ENCODE data around the gene PRDM16. TPM values are rescaled to one million over a fixed set of nuclear protein-coding genes. Genes with fewer than 3 reads are reported as not detected.

Gene PRDM16
- total RNA-seq, 1 experiment from 2014 or later = 1.6 TPM

GRCh38 chr1:3337798-3338724 lies 269.1 kb downstream of the PRDM16 start (continued):
- TF ChIP-seq IRF1 (CRISPR knock-in tag; IDR thresholded peaks at IDR 0.05) (no peak), ATF2 (CRISPR knock-in tag; IDR thresholded peaks at IDR 0.05; ENCODE audit: borderline replicate concordance, low read depth) (no peak), CDX4 (CRISPR knock-in tag; IDR thresholded peaks at IDR 0.05; ENCODE audit: borderline replicate concordance) (no peak), PREB (CRISPR knock-in tag; IDR thresholded peaks at IDR 0.05; ENCODE audit: borderline replicate concordance) (no peak), KAT7 (CRISPR knock-in tag; IDR thresholded peaks at IDR 0.05; ENCODE audit: borderline replicate concordance) (no peak), FOXJ3 (CRISPR knock-in tag; IDR thresholded peaks at IDR 0.05; ENCODE audit: borderline replicate concordance) (no peak), ERG (CRISPR knock-in tag; IDR thresholded peaks at IDR 0.05) (no peak), NFYB (CRISPR knock-in tag; conservative IDR thresholded peaks at IDR 0.05; ENCODE audit: low read depth) (no peak), NR3C1 (CRISPR knock-in tag; conservative IDR thresholded peaks at IDR 0.05; ENCODE audit: low read depth) (no peak), HMGXB4 (CRISPR knock-in tag; IDR thresholded peaks at IDR 0.05) (no peak), TP53 (CRISPR knock-in tag; IDR thresholded peaks at IDR 0.05) (no peak), RELA (CRISPR knock-in tag; IDR thresholded peaks at IDR 0.05; ENCODE audit: borderline replicate concordance) (no peak)

GRCh38 chr1:3338725-3339070 lies 269.7 kb downstream of the PRDM16 start:
- no peak for DNase-seq (ENCODE audit: low spot score)
- H3K27ac Mint-ChIP-seq = no peak overlapping the region
- H3K36me3 Mint-ChIP-seq = 0 out of 2 replicates have a peak, but pooled peaks cover 6% of the 10 kb centered on the region
- no peak for ATAC-seq
- H3K4me3 Mint-ChIP-seq = no peak overlapping the region
- CTCF ChIA-PET = interaction anchor here (0.8 to 1.3 kb wide), 3 partner anchors 19 to 86 kb away, joined by 3 to 5 read pairs (median 3); no protein-coding TSS in a partner anchor
- H3K4me1 Mint-ChIP-seq = no peaks in the 10 kb centered on the region
- no peak for TF ChIP-seq ZNF671 (CRISPR knock-in tag; IDR thresholded peaks at IDR 0.05)
- no peaks in the 10 kb centered on the region for H3K27me3 Mint-ChIP-seq (ENCODE audit: low read depth)
- H3K9me3 Mint-ChIP-seq = peaks cover 12% of the 10 kb centered on the region
- POLR2A ChIA-PET = no interaction called here

GRCh38 chr1:3339856-3340255 lies 270.9 kb downstream of the PRDM16 start:
- Mint-ChIP-seq H3K36me3 (peaks cover 15% of the 10 kb centered on the region), H3K27me3 (ENCODE audit: low read depth) (peaks cover 3% of the 10 kb centered on the region; the same call in 1 of the 2 replicates), H3K4me1 (no peaks in the 10 kb centered on the region), H3K27ac (no peak overlapping the region), H3K9me3 (peaks cover 23% of the 10 kb centered on the region), H3K4me3 (no peak overlapping the region)
- ChIA-PET POLR2A (no interaction called here), CTCF (interaction anchor here (1.6 kb wide), 1 partner anchor 85 kb away, joined by 6 read pairs; no protein-coding TSS in a partner anchor)
- ATAC-seq = no peak
- no peak for DNase-seq (ENCODE audit: low spot score)
- TF ChIP-seq TEAD1 (CRISPR knock-in tag; IDR thresholded peaks at IDR 0.05) = no peak
- no peak for TF ChIP-seq TP53 (CRISPR knock-in tag; IDR thresholded peaks at IDR 0.05)
- no peak for TF ChIP-seq ATF3 (CRISPR knock-in tag; conservative IDR thresholded peaks at IDR 0.05)
- TF ChIP-seq ZNF138 (CRISPR knock-in tag; conservative IDR thresholded peaks at IDR 0.05) = no peak
- TF ChIP-seq SMAD3 (CRISPR knock-in tag; IDR thresholded peaks at IDR 0.05; ENCODE audit: borderline replicate concordance) = no peak
- TF ChIP-seq ZNF317 (CRISPR knock-in tag; IDR thresholded peaks at IDR 0.05; ENCODE audit: borderline replicate concordance, low read depth) = no peak
- no peak for TF ChIP-seq TEAD4 (CRISPR knock-in tag; IDR thresholded peaks at IDR 0.05)
- no peak for TF ChIP-seq FOXP1 (CRISPR knock-in tag; IDR thresholded peaks at IDR 0.05; ENCODE audit: borderline replicate concordance)
- no peak for TF ChIP-seq CBFB (CRISPR knock-in tag; IDR thresholded peaks at IDR 0.05; ENCODE audit: low read depth)
- no peak for TF ChIP-seq JUN (CRISPR knock-in tag; IDR thresholded peaks at IDR 0.05)
- TF ChIP-seq MXD4 (CRISPR knock-in tag; IDR thresholded peaks at IDR 0.05; ENCODE audit: borderline replicate concordance) = no peak
- no peak for TF ChIP-seq CREB1 (CRISPR knock-in tag; IDR thresholded peaks at IDR 0.05)
